GM12878 (cell line): ENCODE data around the gene HS1BP3. TPM values are rescaled to one million over a fixed set of nuclear protein-coding genes. Genes with fewer than 3 reads are reported as not detected.

Experiments used
- E2F8 ChIP-seq: fragments of 450-650 bp; IDR thresholded peaks from 2 replicates; pipeline ENCODE4 v1.6.1; 2018; ENCODE audit warnings: mild to moderate bottlenecking, low read depth, moderate library complexity; ENCODE audit not compliant: partially characterized antibody
- ELK1 ChIP-seq: IDR thresholded peaks from 2 replicates; pipeline ENCODE4 v1.6.1; 2012; ENCODE audit warnings: low read depth, low read length, improper control_type of control experiment
- REST ChIP-seq: IDR thresholded peaks from 2 replicates; pipeline ENCODE4 v1.6.1; 2012; ENCODE audit warnings: mild to moderate bottlenecking, low read depth, low read length
- SMAD5 ChIP-seq: IDR thresholded peaks from 2 replicates; pipeline ENCODE4 v1.6.1; 2016; ENCODE audit warnings: antibody characterized with exemption, low read depth
- polyA plus RNA-seq, 11 experiments: library from polyadenylated mRNA; depleted of rRNA in 4 of 11; unstranded in 6 of 11; stranded (reverse) in 5 of 11; fragments of >200 nt; fragmentation: Nextera tagmentation in 4 of 11; fragmentation: Illumina TruSeq in 1 of 11; extraction: Ambion mirVana in 4 of 11; extraction: Trizol in 1 of 11; gene quantifications; 1 replicate in 1 of 11; 2 replicates in 10 of 11; pipeline versions ENCODE4 v1.2.1 to v1.2.3, GENCODE V29; 2011 to 2016; ENCODE audit warnings: inconsistent platforms in 2 of 11, missing spikeins in 2 of 11, low read depth in 1 of 11
- total RNA-seq, 4 experiments: library from RNA; depleted of rRNA in 3 of 4; stranded (reverse); fragments of >200 nt in 3 of 4; fragmentation: Illumina TruSeq in 1 of 4; extraction: Trizol in 1 of 4; gene quantifications; 2 replicates each; pipeline versions ENCODE4 v1.2.1 to v1.2.3, GENCODE V29; 2013 to 2021

Gene HS1BP3
- total and polyA plus RNA-seq, 10 of the 15 experiments (the other 5 are each of a cell fraction or from before 2014, with no cell fraction given): 0.47 to 7.2 (median 4.6) TPM

- TF ChIP-seq E2F8 (no peak), ELK1 (no peak), REST (no peak), SMAD5 (no peak)
Measured at GRCh38 chr2:20689428-20690264, 38.7 kb upstream of the HS1BP3 start (continued).
